AG04449 (cell line): ENCODE results near the gene KIF26B.

Source experiments
- CTCF ChIA-PET: fragments of 350-600 bp; formaldehyde crosslinking; extraction: SDS; loops from one replicate; lab custom pipeline; 2021; ENCODE audit warnings: antibody characterized with exemption; lab: Yijun Ruan, JAX
- POLR2A ChIA-PET: fragments of 400-600, 350-600 bp; formaldehyde crosslinking; extraction: SDS; loops from one replicate; lab custom pipeline; 2020; ENCODE audit warnings: antibody characterized with exemption, inconsistent platforms; lab: Yijun Ruan, JAX
- DNase-seq: peaks from one replicate; pipeline ENCODE4 v3.0.0-alpha.2; 2010; ENCODE audit warnings: low read depth, low spot score
- H3K4me3 ChIP-seq: 2 replicates; pipeline ENCODE4 v1.5.1; 2011; ENCODE audit warnings: low read depth, mild to moderate bottlenecking, control low read depth, low read length
- CTCF ChIP-seq: IDR thresholded peaks from one replicate; pipeline ENCODE4 v1.5.1; 2011; ENCODE audit warnings: mild to moderate bottlenecking, moderate library complexity, low read length, control low read depth, inconsistent platforms; ENCODE audit not compliant: insufficient read depth; ENCODE audit errors: missing control alignments

Gene KIF26B

GRCh38 chr1:245530937-245531336 lies 376.2 kb downstream of the KIF26B start:
- ChIA-PET CTCF (no interaction called here), POLR2A (no interaction called here)
- no peak for TF ChIP-seq CTCF
- DNase-seq, result no peak
- no peak overlapping the region for H3K4me3 ChIP-seq

DNA sequence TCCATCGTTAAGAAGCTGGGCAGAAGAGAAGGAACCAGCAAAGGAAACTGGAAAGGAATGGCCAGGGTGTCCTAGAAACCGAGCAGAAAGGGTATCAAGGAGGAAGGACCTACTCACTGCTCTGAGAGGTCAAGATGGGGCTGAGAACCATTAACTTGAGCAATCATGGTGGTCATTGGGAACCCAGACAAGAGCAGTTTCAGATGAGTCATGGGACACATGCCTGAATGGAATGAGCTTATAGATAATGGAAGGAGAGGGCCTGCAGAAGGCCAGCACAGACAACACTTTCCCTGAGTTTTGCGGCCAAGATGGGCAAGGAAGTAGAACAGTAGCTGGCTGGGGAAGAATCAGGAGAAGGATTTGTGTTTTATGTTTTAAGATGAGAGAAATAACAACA lies 383.2 kb downstream of the KIF26B start:
- H3K4me3 ChIP-seq, result no peak overlapping the region
- no peak for DNase-seq
- ChIA-PET POLR2A (no interaction called here), CTCF (no interaction called here)
- no peak for TF ChIP-seq CTCF

GRCh38 chr1:245538671-245539070 lies 383.9 kb downstream of the KIF26B start:
- no peak overlapping the region for H3K4me3 ChIP-seq
- no peak for DNase-seq
- CTCF ChIA-PET, result interaction anchor here (0.9 kb wide), 1 partner anchor 26 kb away, joined by 3 read pairs; no protein-coding TSS in a partner anchor
- TF ChIP-seq CTCF, result no peak
- POLR2A ChIA-PET, result no interaction called here

- no peak for DNase-seq
- ChIA-PET POLR2A (no interaction called here), CTCF (no interaction called here)
- TF ChIP-seq CTCF, result no peak
- H3K4me3 ChIP-seq, result no peak overlapping the region
These were observed 386.6 kb downstream of the KIF26B start for GRCh38 chr1:245541369-245541768.

DNA sequence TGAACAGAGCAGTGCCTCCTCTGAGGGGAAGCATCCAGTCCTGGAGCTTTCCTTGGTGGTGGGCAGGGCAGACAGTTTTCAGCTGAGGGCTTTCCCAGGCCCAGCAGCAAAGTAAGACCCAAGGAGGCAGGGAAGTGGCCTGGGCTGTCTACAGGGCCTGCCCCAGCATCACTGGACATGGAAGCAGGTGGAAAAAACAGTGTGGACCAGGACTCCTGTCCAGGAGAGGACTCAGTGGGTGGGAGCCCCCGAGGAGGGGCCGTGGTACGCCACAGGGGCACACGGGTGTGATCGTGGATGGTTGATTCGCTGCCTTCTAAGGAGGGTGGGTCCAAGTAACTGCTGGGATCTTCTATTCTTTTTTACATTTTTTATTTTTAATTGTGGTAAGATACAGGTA lies 387.6 kb downstream of the KIF26B start:
- no peak for DNase-seq
- TF ChIP-seq CTCF, result no peak
- ChIA-PET CTCF (no interaction called here), POLR2A (no interaction called here)
- H3K4me3 ChIP-seq, result no peak overlapping the region

DNA sequence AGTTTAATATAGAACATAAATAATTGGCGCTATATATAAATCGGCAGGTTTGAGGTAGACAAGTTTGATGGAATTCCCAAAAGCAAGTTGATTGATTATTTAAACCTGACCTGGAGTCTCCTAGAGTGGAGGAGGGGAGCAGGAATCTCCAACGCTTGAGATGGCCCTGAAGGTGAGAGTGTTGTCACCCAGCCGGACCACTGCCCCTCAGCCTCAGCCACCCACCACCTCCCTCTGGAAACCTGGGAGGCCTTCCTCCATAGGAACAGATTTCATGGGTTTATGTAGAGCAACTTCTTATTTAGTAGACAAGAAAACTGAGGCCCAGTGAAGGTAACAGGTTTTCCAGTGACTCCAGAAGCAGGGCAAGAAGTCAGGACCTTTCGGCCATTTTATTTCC lies 389.5 kb downstream of the KIF26B start:
- no peak overlapping the region for H3K4me3 ChIP-seq
- TF ChIP-seq CTCF, result no peak
- CTCF ChIA-PET, result no interaction called here
- DNase-seq, result no peak
- POLR2A ChIA-PET, result no interaction called here
